IPS-18c (cell line): ENCODE measurements around the gene ARHGAP42.

ENCODE experiments used
- H3K4me3 ChIP-seq: 2 replicates; pipeline ENCODE4 v1.7.0; 2013; ENCODE audit warnings: low read depth, mild to moderate bottlenecking, low read length, moderate library complexity; ENCODE audit not compliant: insufficient read depth
- H3K9me3 ChIP-seq: one replicate; pipeline ENCODE4 v1.6.1; 2013; ENCODE audit warnings: mild to moderate bottlenecking, low read length, moderate library complexity; ENCODE audit not compliant: control insufficient read depth, insufficient read depth

The ARHGAP42 gene

GRCh38 chr11:100932474-100933100 lies 245.5 kb downstream of the ARHGAP42 start:
- H3K4me3 ChIP-seq: no peak overlapping the region
- H3K9me3 ChIP-seq: no peaks in the 10 kb centered on the region

- H3K4me3 ChIP-seq: no peak overlapping the region
- H3K9me3 ChIP-seq: no peaks in the 10 kb centered on the region
Observed at GRCh38 chr11:100936781-100937180, 249.7 kb downstream of the ARHGAP42 start.

GRCh38 chr11:100939571-100939970 lies 252.5 kb downstream of the ARHGAP42 start:
- no peaks in the 10 kb centered on the region for H3K9me3 ChIP-seq
- no peak overlapping the region for H3K4me3 ChIP-seq

GRCh38 chr11:100940111-100940510 lies 253.0 kb downstream of the ARHGAP42 start:
- Histone ChIP-seq H3K9me3 (no peaks in the 10 kb centered on the region), H3K4me3 (no peak overlapping the region)

GRCh38 chr11:100941033-100941432 lies 253.9 kb downstream of the ARHGAP42 start:
- Histone ChIP-seq H3K9me3 (no peaks in the 10 kb centered on the region), H3K4me3 (no peak overlapping the region)

- no peak overlapping the region for H3K4me3 ChIP-seq
- no peaks in the 10 kb centered on the region for H3K9me3 ChIP-seq
Observed at GRCh38 chr11:100942016-100942415, 254.9 kb downstream of the ARHGAP42 start.

GRCh38 chr11:100948936-100949335 lies 261.8 kb downstream of the ARHGAP42 start:
- H3K9me3 ChIP-seq: no peaks in the 10 kb centered on the region
- H3K4me3 ChIP-seq: no peak overlapping the region

- no peaks in the 10 kb centered on the region for H3K9me3 ChIP-seq
- no peak overlapping the region for H3K4me3 ChIP-seq
Observed at GRCh38 chr11:100949443-100949842, 262.4 kb downstream of the ARHGAP42 start.

GRCh38 chr11:100955318-100955717 lies 268.2 kb downstream of the ARHGAP42 start:
- no peaks in the 10 kb centered on the region for H3K9me3 ChIP-seq
- H3K4me3 ChIP-seq: no peak overlapping the region

- no peak overlapping the region for H3K4me3 ChIP-seq
Observed at GRCh38 chr11:100956351-100956750, 269.3 kb downstream of the ARHGAP42 start.

GRCh38 chr11:100957499-100957898 lies 270.4 kb downstream of the ARHGAP42 start:
- no peaks in the 10 kb centered on the region for H3K9me3 ChIP-seq
- H3K4me3 ChIP-seq: no peak overlapping the region

More at GRCh38 chr11:100956351-100956750, 269.3 kb downstream of the ARHGAP42 start:
- no peaks in the 10 kb centered on the region for H3K9me3 ChIP-seq

GRCh38 chr11:100961633-100962032 lies 274.5 kb downstream of the ARHGAP42 start:
- Histone ChIP-seq H3K4me3 (no peak overlapping the region), H3K9me3 (no peaks in the 10 kb centered on the region)

- H3K9me3 ChIP-seq: no peaks in the 10 kb centered on the region
- H3K4me3 ChIP-seq: no peak overlapping the region
Observed at GRCh38 chr11:100963375-100963774, 276.3 kb downstream of the ARHGAP42 start.

- H3K9me3 ChIP-seq: no peaks in the 10 kb centered on the region
- H3K4me3 ChIP-seq: no peak overlapping the region
Observed at GRCh38 chr11:100964435-100964834, 277.3 kb downstream of the ARHGAP42 start.

- Histone ChIP-seq H3K9me3 (no peaks in the 10 kb centered on the region), H3K4me3 (no peak overlapping the region)
Observed at GRCh38 chr11:100965346-100965745, 278.3 kb downstream of the ARHGAP42 start.

- no peaks in the 10 kb centered on the region for H3K9me3 ChIP-seq
- no peak overlapping the region for H3K4me3 ChIP-seq
Observed at GRCh38 chr11:100966366-100966765, 279.3 kb downstream of the ARHGAP42 start.

- no peak overlapping the region for H3K4me3 ChIP-seq
- no peaks in the 10 kb centered on the region for H3K9me3 ChIP-seq
Observed at GRCh38 chr11:100969008-100969407, 281.9 kb downstream of the ARHGAP42 start.

GRCh38 chr11:100970283-100971164 lies 283.4 kb downstream of the ARHGAP42 start:
- Histone ChIP-seq H3K4me3 (no peak overlapping the region), H3K9me3 (no peaks in the 10 kb centered on the region)
